ENCODE data around the gene ZNF516.

ZNF516 gene

GRCh38 chr18:76468345-76469304 is 26.4 kb downstream of the ZNF516 start:
- DNase-seq = no peak

- no peak for DNase-seq
Measured at GRCh38 chr18:76467371-76468190, 27.5 kb downstream of the ZNF516 start.

- DNase-seq = no peak
Measured at GRCh38 chr18:76466410-76466991, 28.5 kb downstream of the ZNF516 start.

GRCh38 chr18:76465630-76466409 is 29.2 kb downstream of the ZNF516 start:
- DNase-seq = no peak

GRCh38 chr18:76464281-76465259 is 30.5 kb downstream of the ZNF516 start:
- no peak for DNase-seq

- DNase-seq = no peak
Measured at GRCh38 chr18:76463872-76464271, 31.2 kb downstream of the ZNF516 start.

- DNase-seq = no peak
Measured at GRCh38 chr18:76463358-76463757, 31.7 kb downstream of the ZNF516 start.

GRCh38 chr18:76462326-76462694 is 32.7 kb downstream of the ZNF516 start:
- DNase-seq = no peak

- DNase-seq = no peak
Measured at GRCh38 chr18:76461692-76462325, 33.2 kb downstream of the ZNF516 start.

GRCh38 chr18:76461148-76461547 is 33.9 kb downstream of the ZNF516 start:
- DNase-seq = no peak

- no peak for DNase-seq
Measured at GRCh38 chr18:76460482-76460881, 34.6 kb downstream of the ZNF516 start.

- DNase-seq = no peak
Measured at GRCh38 chr18:76459687-76460350, 35.2 kb downstream of the ZNF516 start.

GRCh38 chr18:76459312-76459686 is 35.7 kb downstream of the ZNF516 start:
- no peak for DNase-seq

GRCh38 chr18:76458522-76459311 is 36.3 kb downstream of the ZNF516 start:
- no peak for DNase-seq

GRCh38 chr18:76457957-76458356 is 37.1 kb downstream of the ZNF516 start:
- no peak for DNase-seq

GRCh38 chr18:76457475-76457874 is 37.6 kb downstream of the ZNF516 start:
- DNase-seq = no peak

- no peak for DNase-seq
Measured at GRCh38 chr18:76456823-76457222, 38.2 kb downstream of the ZNF516 start.

GRCh38 chr18:76456018-76456750 is 38.9 kb downstream of the ZNF516 start:
- no peak for DNase-seq
